HL-60 (cell line): Measurements from ENCODE around the gene TRAF7.

Source experiments
- DNase-seq, 2 experiments: peaks; one replicate each; pipeline ENCODE4 v3.0.0-alpha.2; 2010 to 2020; ENCODE audit warnings: low read depth in 1 of 2, low spot score in 1 of 2
- H3K27ac ChIP-seq: fragments of 250-450 bp; sonication (Bioruptor Pico); replicated peaks from 2 replicates; pipeline ENCODE4 v1.5.1; 2020; ENCODE audit warnings: mild to moderate bottlenecking, moderate library complexity
- H3K27me3 ChIP-seq: fragments of 250-450 bp; sonication (Bioruptor Pico); 2 replicates; pipeline ENCODE4 v1.5.1; 2021; ENCODE audit warnings: mild to moderate bottlenecking, moderate library complexity; ENCODE audit not compliant: insufficient read depth, poor library complexity, severe bottlenecking
- H3K4me3 ChIP-seq: replicated peaks from 2 replicates; pipeline ENCODE4 v1.5.1; 2011; ENCODE audit warnings: mild to moderate bottlenecking, control low read depth, low read length; ENCODE audit not compliant: insufficient read depth
- CTCF ChIP-seq: IDR thresholded peaks from one replicate; pipeline ENCODE4 v1.5.1; 2011; ENCODE audit warnings: low read length, control low read depth, inconsistent platforms; ENCODE audit not compliant: insufficient read depth
- GABPA ChIP-seq: IDR thresholded peaks from 2 replicates; pipeline ENCODE4 v1.6.1; 2012; ENCODE audit warnings: low read depth
- POLR2AphosphoS5 ChIP-seq: IDR thresholded peaks from 2 replicates; pipeline ENCODE4 v1.6.1; 2012; ENCODE audit warnings: low read depth
- REST ChIP-seq: IDR thresholded peaks from 2 replicates; pipeline ENCODE4 v1.6.1; 2012; ENCODE audit warnings: low read depth; ENCODE audit not compliant: insufficient replicate concordance
- SPI1 ChIP-seq: IDR thresholded peaks from 2 replicates; pipeline ENCODE4 v1.6.1; 2012; ENCODE audit warnings: low read depth, mild to moderate bottlenecking, borderline replicate concordance

TRAF7 gene

DNA sequence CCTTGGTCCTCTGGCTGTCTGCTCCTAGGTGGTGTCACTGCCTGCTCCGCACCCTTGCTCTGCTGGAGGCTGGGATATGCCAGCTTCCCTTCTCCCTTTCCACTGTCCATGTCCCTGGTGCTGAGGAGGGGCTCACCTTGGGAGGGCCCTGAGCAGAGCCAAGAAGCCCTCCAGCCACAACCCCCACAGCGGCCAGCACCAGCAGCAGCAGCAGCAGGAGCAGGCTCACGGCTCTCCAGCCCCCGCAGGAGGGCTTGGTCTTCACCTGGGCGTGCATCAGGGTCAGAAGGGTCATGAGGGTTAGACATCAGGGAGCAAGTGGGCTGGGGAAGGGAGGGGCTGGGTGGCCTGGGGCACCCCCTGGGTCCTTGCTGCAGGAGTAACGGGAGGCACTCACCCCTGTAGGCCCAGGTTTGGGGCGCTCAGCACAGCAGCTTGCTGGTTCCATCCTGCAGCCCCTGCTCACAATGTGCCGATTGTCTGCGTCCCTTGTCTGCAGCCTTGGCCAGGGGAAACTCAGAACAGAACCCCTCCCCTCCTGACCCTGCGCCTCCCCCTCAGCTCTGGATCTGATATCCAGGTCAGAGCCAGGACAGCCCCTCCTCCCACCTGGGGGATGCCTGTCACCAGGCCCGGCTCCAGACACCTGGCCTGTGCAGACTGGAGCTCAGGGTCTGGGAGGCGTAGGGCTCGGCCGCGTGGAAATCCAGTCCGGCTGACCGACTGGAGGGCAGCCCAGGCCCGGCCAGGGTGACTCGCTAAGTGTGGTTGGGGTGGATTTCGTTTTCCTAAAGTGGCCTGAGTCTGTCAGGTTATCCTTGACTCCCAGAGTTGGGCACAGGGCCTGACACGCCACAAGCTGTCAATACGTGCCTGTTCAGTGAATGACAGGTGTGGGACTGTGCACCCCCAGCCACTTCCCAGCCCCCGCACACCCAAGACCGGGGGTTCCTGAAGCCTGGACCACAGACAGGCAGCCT is 55.1 kb downstream of the TRAF7 start, which contains the start of gene BRICD5:
BRICD5 (minus strand) TSS at position 478 of the 980 bp plus-strand sequence; CDS start at position 448, 30 bp downstream.
- no peak for DNase-seq
- no peaks in the 10 kb centered on the region for H3K27me3 ChIP-seq
- TF ChIP-seq SPI1 (no peak), REST (no peak), POLR2AphosphoS5 (peak; percentile 23)
- no peak within 1 kb of the TSS for H3K27ac ChIP-seq
- H3K4me3 ChIP-seq: no peak within 1 kb of the TSS

- Histone ChIP-seq H3K27me3 (no peaks in the 10 kb centered on the region), H3K4me3 (peak overlapping the region; percentile 87; the same call in 1 of the 2 replicates), H3K27ac (peak overlapping the region; percentile 60)
- DNase-seq: peak in 1 of 2 experiments; percentile 18
- no peak for TF ChIP-seq GABPA
- no peak for TF ChIP-seq CTCF
- no peak for TF ChIP-seq REST
- TF ChIP-seq POLR2AphosphoS5: peak; percentile 72
These were observed 56.4 kb downstream of the TRAF7 start for GRCh38 chr16:2211923-2212347.

DNA sequence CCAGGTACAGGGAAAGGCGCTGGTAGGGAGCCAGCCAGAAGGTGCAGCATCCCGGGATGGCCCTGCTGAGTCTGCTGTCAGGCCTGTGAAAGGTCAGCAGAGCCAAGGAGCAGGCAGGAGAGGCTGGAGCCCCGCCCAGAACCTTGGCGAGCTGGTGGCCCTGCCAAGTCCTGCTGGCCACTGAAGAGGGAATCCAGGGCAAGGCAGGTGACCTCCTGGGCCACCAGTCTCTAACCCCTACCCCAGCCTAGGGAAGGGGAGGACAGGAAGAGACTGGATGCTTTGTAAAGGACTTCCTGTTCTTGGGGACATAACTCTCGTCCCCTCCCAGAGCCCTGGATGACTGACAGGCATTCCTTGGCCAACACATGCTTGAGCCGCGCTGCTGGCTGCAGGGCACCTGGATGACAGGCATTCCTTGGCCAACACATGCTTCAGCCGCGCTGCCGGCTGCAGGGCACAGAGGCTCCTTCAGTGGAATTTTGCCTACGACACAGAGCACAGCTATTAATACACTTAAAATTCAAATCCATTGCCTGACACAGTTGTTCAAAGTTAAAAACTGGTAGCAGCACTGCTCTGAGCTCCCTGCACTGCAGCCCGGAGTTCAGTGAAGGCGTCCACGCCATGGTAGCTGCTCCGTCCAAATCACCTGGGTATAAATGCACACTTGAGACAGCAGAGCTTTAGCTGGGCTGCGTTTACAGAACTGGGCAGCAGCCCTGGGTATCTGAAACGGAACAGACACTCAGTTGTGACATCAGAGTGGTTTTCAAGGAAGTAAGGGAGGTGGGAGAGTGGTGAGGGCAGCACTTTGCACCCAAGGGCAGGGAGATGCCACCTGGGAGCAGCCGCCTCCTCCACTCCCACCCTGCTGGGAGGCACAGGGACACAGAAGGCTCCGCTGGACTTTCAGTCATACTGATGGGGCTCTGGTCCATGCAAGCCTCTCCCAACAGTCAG is 57.1 kb downstream of the TRAF7 start:
- H3K4me3 ChIP-seq: peak overlapping the region; percentile 87
- peak; percentile 59 for TF ChIP-seq POLR2AphosphoS5
- TF ChIP-seq REST: no peak
- peak; percentile 75; the same call in 1 of the 2 replicates for TF ChIP-seq SPI1

More for the DNA sequence above, 57.1 kb downstream of the TRAF7 start:
- peak; percentile 52 to 83 for DNase-seq
- Histone ChIP-seq H3K27me3 (no peaks in the 10 kb centered on the region), H3K27ac (peak overlapping the region; percentile 60)
